Measurements from ENCODE around the gene CLEC2D.

CLEC2D gene

GRCh38 chr12:9717070-9717925 lies 47.8 kb downstream of the CLEC2D start:
- no peaks in the 10 kb centered on the region for H3K9me3 Mint-ChIP-seq
- H3K27me3 Mint-ChIP-seq: no peaks in the 10 kb centered on the region
- no peak overlapping the region for H3K4me3 Mint-ChIP-seq
- H3K4me1 Mint-ChIP-seq: peaks cover 68% of the 10 kb centered on the region
- H3K27ac Mint-ChIP-seq: no peak overlapping the region
- ATAC-seq: no peak
- H3K36me3 Mint-ChIP-seq (ENCODE audit: low read depth): peaks cover 7% of the 10 kb centered on the region
- DNase-seq: no peak

- no peak overlapping the region for H3K4me3 Mint-ChIP-seq
- DNase-seq (no peak), ATAC-seq (no peak)
- peaks cover 65% of the 10 kb centered on the region for H3K4me1 Mint-ChIP-seq
- peaks cover 8% of the 10 kb centered on the region for H3K36me3 Mint-ChIP-seq (ENCODE audit: low read depth)
- H3K9me3 Mint-ChIP-seq: no peaks in the 10 kb centered on the region
- H3K27ac Mint-ChIP-seq: no peak overlapping the region
- no peaks in the 10 kb centered on the region for H3K27me3 Mint-ChIP-seq
Measured at GRCh38 chr12:9718968-9719367, 49.5 kb downstream of the CLEC2D start.

GRCh38 chr12:9719790-9720189 lies 50.3 kb downstream of the CLEC2D start:
- DNase-seq (no peak), ATAC-seq (peak; percentile 78)
- Mint-ChIP-seq H3K27ac (peak overlapping the region; percentile 34), H3K36me3 (ENCODE audit: low read depth) (peaks cover 8% of the 10 kb centered on the region), H3K4me3 (no peak overlapping the region), H3K4me1 (peaks cover 61% of the 10 kb centered on the region), H3K9me3 (no peaks in the 10 kb centered on the region), H3K27me3 (no peaks in the 10 kb centered on the region)

- Mint-ChIP-seq H3K4me3 (no peak overlapping the region), H3K9me3 (no peaks in the 10 kb centered on the region), H3K36me3 (ENCODE audit: low read depth) (peaks cover 8% of the 10 kb centered on the region), H3K27me3 (no peaks in the 10 kb centered on the region), H3K27ac (peak overlapping the region; percentile 44), H3K4me1 (peaks cover 48% of the 10 kb centered on the region)
- ATAC-seq (peak; percentile 77), DNase-seq (no peak)
Measured at GRCh38 chr12:9721394-9722092, 52.0 kb downstream of the CLEC2D start.

DNA sequence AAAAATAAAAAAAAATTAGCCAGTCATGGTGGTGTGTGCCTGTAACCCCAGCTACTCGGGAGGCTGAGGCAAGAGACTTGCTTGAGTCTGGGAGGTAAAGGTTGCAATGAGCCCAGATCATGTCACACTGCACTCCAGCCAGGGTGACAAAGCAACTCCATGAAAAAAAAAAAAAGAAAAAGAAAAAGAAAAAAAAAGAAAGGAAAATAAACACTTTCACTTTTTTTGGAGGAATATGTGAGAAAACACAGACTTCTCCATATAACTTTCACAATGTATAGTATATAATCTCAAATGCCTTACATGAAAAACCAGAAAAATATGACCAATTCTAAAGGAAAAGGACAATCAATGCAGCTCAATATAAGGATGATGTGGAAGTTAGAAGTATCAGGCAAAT lies 54.5 kb downstream of the CLEC2D start:
- Mint-ChIP-seq H3K27me3 (no peaks in the 10 kb centered on the region), H3K4me3 (no peak overlapping the region), H3K27ac (no peak overlapping the region), H3K36me3 (ENCODE audit: low read depth) (peaks cover 7% of the 10 kb centered on the region), H3K9me3 (no peaks in the 10 kb centered on the region), H3K4me1 (peaks cover 37% of the 10 kb centered on the region)
- DNase-seq (no peak), ATAC-seq (no peak)

GRCh38 chr12:9725213-9725870 lies 55.8 kb downstream of the CLEC2D start:
- no peaks in the 10 kb centered on the region for H3K9me3 Mint-ChIP-seq
- H3K27ac Mint-ChIP-seq: no peak overlapping the region
- H3K4me3 Mint-ChIP-seq: no peak overlapping the region
- ATAC-seq (no peak), DNase-seq (no peak)
- H3K36me3 Mint-ChIP-seq (ENCODE audit: low read depth): peaks cover 4% of the 10 kb centered on the region
- peaks cover 37% of the 10 kb centered on the region for H3K4me1 Mint-ChIP-seq
- H3K27me3 Mint-ChIP-seq: no peaks in the 10 kb centered on the region

- DNase-seq (no peak), ATAC-seq (no peak)
- Mint-ChIP-seq H3K36me3 (ENCODE audit: low read depth) (no peaks in the 10 kb centered on the region), H3K27me3 (no peaks in the 10 kb centered on the region), H3K9me3 (no peaks in the 10 kb centered on the region), H3K4me1 (peaks cover 38% of the 10 kb centered on the region), H3K27ac (no peak overlapping the region), H3K4me3 (no peak overlapping the region)
Measured at GRCh38 chr12:9727813-9728212, 58.3 kb downstream of the CLEC2D start.

DNA sequence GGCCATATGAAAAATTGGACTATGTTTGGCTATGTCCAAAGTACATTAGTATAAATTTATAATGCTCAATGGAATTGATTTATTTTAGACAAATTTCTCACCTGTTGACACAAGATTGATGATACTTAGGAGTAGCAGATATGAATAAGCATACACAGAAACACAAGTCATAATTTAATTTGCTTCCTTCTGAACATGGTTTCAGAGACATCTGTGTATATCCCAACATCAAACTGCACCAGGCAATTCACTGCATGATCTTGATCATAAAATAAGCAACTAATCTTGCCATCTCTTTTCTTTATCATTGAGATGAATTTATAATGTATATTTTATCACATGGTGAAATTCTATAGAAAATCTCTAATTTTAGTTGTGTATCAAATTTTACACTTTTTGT lies 59.6 kb downstream of the CLEC2D start:
- DNase-seq (no peak), ATAC-seq (no peak)
- Mint-ChIP-seq H3K4me3 (no peak overlapping the region), H3K4me1 (peaks cover 44% of the 10 kb centered on the region), H3K27ac (no peak overlapping the region), H3K36me3 (ENCODE audit: low read depth) (no peaks in the 10 kb centered on the region), H3K9me3 (no peaks in the 10 kb centered on the region), H3K27me3 (no peaks in the 10 kb centered on the region)

- ATAC-seq (no peak), DNase-seq (no peak)
- no peaks in the 10 kb centered on the region for H3K36me3 Mint-ChIP-seq (ENCODE audit: low read depth)
- H3K4me3 Mint-ChIP-seq: no peak overlapping the region
- no peaks in the 10 kb centered on the region for H3K27me3 Mint-ChIP-seq
- no peaks in the 10 kb centered on the region for H3K9me3 Mint-ChIP-seq
- H3K4me1 Mint-ChIP-seq: peaks cover 46% of the 10 kb centered on the region
- H3K27ac Mint-ChIP-seq: no peak overlapping the region
Measured at GRCh38 chr12:9730011-9730410, 60.5 kb downstream of the CLEC2D start.

- Mint-ChIP-seq H3K27ac (peak overlapping the region; percentile 52), H3K36me3 (ENCODE audit: low read depth) (no peaks in the 10 kb centered on the region), H3K27me3 (no peaks in the 10 kb centered on the region), H3K4me3 (peak overlapping the region; percentile 78), H3K9me3 (no peaks in the 10 kb centered on the region), H3K4me1 (peaks cover 47% of the 10 kb centered on the region)
- ATAC-seq (no peak), DNase-seq (no peak)
Measured at GRCh38 chr12:9730591-9730990, 61.1 kb downstream of the CLEC2D start.

DNA sequence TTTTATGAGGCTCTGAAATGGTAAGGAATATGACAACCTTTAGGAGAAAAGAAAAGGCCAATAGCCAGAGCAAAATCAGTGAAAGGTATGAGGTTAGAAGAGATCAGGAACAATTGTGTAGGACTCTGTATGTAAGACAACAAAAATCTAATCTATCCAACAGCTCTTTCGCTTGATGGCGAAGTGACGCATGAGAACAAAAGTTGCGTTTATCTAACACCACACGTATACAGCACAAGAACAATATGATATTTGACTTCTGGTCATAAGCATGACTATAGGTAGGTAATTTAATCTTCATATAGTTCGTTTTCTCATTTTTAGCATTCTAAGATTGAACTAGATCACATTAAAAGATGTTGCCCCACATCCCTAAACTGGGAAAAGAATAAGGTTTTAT lies 61.9 kb downstream of the CLEC2D start:
- no peak for ATAC-seq
- H3K36me3 Mint-ChIP-seq (ENCODE audit: low read depth): no peaks in the 10 kb centered on the region

GRCh38 chr12:9731797-9732196 lies 62.3 kb downstream of the CLEC2D start:
- Mint-ChIP-seq H3K4me1 (peaks cover 55% of the 10 kb centered on the region), H3K27ac (peak overlapping the region; percentile 86), H3K4me3 (peak overlapping the region; percentile 78), H3K27me3 (no peaks in the 10 kb centered on the region), H3K9me3 (no peaks in the 10 kb centered on the region), H3K36me3 (ENCODE audit: low read depth) (no peaks in the 10 kb centered on the region)
- DNase-seq: no peak
- no peak for ATAC-seq

More for the DNA sequence above, 61.9 kb downstream of the CLEC2D start:
- Mint-ChIP-seq H3K9me3 (no peaks in the 10 kb centered on the region), H3K4me3 (peak overlapping the region; percentile 78), H3K27me3 (no peaks in the 10 kb centered on the region), H3K27ac (peak overlapping the region; percentile 86), H3K4me1 (peaks cover 51% of the 10 kb centered on the region)
- DNase-seq: no peak

GRCh38 chr12:9732921-9733461 lies 63.5 kb downstream of the CLEC2D start, which contains the start of gene CLECL1:
Gene CLECL1 (minus strand): TSS chr12:9733097.
- peak; percentile 88 for ATAC-seq
- H3K27ac Mint-ChIP-seq: peak within 1 kb of the TSS; percentile 86
- H3K4me1 Mint-ChIP-seq: peaks cover 67% of the 10 kb centered on the region
- DNase-seq: no peak
- peak within 1 kb of the TSS; percentile 78 for H3K4me3 Mint-ChIP-seq
- H3K36me3 Mint-ChIP-seq (ENCODE audit: low read depth): no peaks in the 10 kb centered on the region
- no peaks in the 10 kb centered on the region for H3K27me3 Mint-ChIP-seq
- no peaks in the 10 kb centered on the region for H3K9me3 Mint-ChIP-seq

- no peak for ATAC-seq
- no peak overlapping the region for H3K27ac Mint-ChIP-seq
Measured at GRCh38 chr12:9735601-9736000, 66.1 kb downstream of the CLEC2D start.

More at GRCh38 chr12:9735601-9736000, 66.1 kb downstream of the CLEC2D start:
- Mint-ChIP-seq H3K9me3 (no peaks in the 10 kb centered on the region), H3K4me1 (peaks cover 74% of the 10 kb centered on the region), H3K27me3 (no peaks in the 10 kb centered on the region), H3K4me3 (no peak overlapping the region), H3K36me3 (ENCODE audit: low read depth) (no peaks in the 10 kb centered on the region)
- DNase-seq: no peak

Measured in activated naive CD8-positive, alpha-beta T cell treated with anti-CD3 and anti-CD28 coated beads, Interleukin-2, amount 50 U/mL, for 24 hours (primary cell).